Body of pancreas (tissue), 4 donors: ENCODE results near the gene GNG3.

ENCODE experiments used
- CTCF ChIP-seq, 7 experiments: fragments of 450-650 bp in 4 of 7; fragments of 200-600 bp in 3 of 7; sonication (generic) in 3 of 7; IDR thresholded peaks; one replicate each; pipeline ENCODE4 v1.5.1; 2016 to 2019; ENCODE audit warnings: antibody characterized with exemption in 7 of 7
- POLR2A ChIP-seq, 3 donors: fragments of 450-650 bp; IDR thresholded peaks; one replicate each; pipeline ENCODE4 v1.6.1; 2016; ENCODE audit warnings: antibody characterized with exemption in 3 of 3, mild to moderate bottlenecking in 2 of 3

DNA sequence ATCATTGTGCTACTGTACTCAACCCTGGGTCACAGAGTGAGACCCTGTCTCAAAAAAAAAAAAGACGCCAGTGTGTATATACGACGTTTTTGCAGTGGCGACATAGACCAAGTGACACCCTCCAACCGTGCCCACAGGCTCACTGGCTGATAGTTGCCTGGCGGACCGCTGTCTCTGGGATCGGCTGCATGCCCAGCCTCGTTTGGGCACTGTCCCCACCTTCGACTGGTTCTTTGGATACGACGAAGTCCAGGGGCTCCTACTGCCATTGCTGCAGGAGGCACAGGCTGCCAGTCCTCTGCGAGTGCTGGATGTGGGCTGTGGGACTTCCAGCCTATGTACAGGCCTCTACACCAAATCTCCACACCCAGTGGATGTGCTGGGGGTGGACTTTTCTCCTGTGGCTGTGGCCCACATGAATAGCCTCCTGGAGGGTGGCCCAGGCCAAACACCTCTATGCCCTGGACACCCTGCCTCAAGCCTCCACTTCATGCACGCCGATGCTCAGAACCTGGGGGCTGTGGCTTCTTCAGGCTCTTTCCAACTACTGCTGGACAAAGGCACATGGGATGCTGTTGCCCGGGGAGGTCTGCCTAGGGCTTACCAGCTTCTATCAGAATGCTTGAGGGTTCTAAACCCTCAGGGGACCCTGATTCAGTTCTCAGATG, 41.1 kb upstream of the GNG3 start:
- TF ChIP-seq CTCF (IDR thresholded peaks at IDR 0.05) (no peak), POLR2A (IDR thresholded peaks at IDR 0.05) (no peak)
